ENCODE results near the gene CCNL2. TPM values are rescaled to one million over a fixed set of nuclear protein-coding genes. Genes with fewer than 3 reads are reported as not detected.

Gene CCNL2
- total RNA-seq, 1 donor from 2014 or later: 386 TPM

DNA sequence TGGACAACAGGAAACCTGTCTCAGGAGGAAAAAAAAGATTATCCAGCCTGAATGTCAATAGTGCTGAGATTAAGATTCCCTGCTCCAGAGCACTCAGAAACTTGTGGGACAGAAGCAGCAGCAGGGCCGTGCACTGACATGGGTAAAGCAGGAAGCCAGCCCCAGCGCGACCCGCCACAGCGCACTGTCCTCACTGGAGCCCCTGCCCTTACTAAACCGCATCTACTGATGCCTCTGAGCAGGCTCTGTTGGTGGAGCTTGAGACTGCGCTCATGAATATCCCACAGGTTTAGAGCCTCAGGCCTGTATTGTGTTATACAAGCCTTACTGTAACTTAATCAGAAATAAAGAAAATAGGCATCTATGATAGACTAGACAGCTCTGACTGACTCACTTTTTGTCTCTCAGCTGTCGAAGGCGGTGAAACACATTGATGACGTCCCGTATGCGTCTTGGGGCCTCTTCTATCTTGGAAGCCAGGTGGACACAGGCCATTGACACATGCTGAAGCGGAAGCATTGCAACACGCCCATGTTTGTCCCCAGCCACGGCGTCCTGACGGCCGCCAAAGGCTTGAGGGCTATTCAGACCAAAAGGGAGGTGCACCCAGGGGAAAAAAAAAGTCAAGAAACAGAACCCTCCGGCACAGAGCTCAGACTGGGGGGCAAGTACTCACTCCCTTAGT is 1.2 kb downstream of the CCNL2 start:
- Mint-ChIP-seq H3K4me3 (ENCODE audit: low read depth) (peak overlapping the region; percentile 89), H3K4me1 (ENCODE audit: low read depth) (peaks cover 16% of the 10 kb centered on the region), H3K36me3 (ENCODE audit: insufficient read depth) (peaks cover 23% of the 10 kb centered on the region), H3K9me3 (ENCODE audit: low read depth) (no peaks in the 10 kb centered on the region), H3K27ac (peak overlapping the region; percentile 89), H3K27me3 (no peaks in the 10 kb centered on the region)
- DNase-seq (ENCODE audit: low spot score, unreplicated experiment): no peak
- TF ChIP-seq, protein P1, sequence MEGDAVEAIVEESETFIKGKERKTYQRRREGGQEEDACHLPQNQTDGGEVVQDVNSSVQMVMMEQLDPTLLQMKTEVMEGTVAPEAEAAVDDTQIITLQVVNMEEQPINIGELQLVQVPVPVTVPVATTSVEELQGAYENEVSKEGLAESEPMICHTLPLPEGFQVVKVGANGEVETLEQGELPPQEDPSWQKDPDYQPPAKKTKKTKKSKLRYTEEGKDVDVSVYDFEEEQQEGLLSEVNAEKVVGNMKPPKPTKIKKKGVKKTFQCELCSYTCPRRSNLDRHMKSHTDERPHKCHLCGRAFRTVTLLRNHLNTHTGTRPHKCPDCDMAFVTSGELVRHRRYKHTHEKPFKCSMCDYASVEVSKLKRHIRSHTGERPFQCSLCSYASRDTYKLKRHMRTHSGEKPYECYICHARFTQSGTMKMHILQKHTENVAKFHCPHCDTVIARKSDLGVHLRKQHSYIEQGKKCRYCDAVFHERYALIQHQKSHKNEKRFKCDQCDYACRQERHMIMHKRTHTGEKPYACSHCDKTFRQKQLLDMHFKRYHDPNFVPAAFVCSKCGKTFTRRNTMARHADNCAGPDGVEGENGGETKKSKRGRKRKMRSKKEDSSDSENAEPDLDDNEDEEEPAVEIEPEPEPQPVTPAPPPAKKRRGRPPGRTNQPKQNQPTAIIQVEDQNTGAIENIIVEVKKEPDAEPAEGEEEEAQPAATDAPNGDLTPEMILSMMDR (IDR thresholded peaks at IDR 0.05; ENCODE audit: unreplicated experiment): no peak

DNA sequence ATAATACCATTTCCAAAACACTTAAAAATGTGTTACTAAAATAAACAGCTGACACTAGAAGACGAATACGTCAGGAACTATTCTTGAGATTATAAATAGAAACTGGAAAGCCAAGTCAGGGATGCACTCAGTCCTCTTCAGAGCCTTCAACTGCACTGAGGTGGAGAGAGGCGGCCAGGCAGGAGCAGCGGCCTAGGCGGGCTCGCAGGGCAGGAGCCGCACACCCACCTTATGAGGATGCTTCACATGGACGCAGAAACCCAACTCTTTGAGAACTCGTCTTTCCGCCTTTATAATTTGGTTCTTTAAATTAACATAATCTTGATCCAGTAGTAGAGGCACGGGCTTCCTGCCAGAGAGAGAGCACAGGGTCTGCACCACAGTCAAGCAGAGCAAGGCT is 4.0 kb downstream of the CCNL2 start:
- no peak overlapping the region for H3K27ac Mint-ChIP-seq
- H3K4me1 Mint-ChIP-seq (ENCODE audit: low read depth): peaks cover 11% of the 10 kb centered on the region
- H3K27me3 Mint-ChIP-seq: no peaks in the 10 kb centered on the region
- H3K4me3 Mint-ChIP-seq (ENCODE audit: low read depth): no peak overlapping the region
- TF ChIP-seq, protein P1 (IDR thresholded peaks at IDR 0.05; ENCODE audit: unreplicated experiment): no peak
- H3K36me3 Mint-ChIP-seq (ENCODE audit: insufficient read depth): peaks cover 31% of the 10 kb centered on the region
- DNase-seq (ENCODE audit: low spot score, unreplicated experiment): no peak
- no peaks in the 10 kb centered on the region for H3K9me3 Mint-ChIP-seq (ENCODE audit: low read depth)

DNA sequence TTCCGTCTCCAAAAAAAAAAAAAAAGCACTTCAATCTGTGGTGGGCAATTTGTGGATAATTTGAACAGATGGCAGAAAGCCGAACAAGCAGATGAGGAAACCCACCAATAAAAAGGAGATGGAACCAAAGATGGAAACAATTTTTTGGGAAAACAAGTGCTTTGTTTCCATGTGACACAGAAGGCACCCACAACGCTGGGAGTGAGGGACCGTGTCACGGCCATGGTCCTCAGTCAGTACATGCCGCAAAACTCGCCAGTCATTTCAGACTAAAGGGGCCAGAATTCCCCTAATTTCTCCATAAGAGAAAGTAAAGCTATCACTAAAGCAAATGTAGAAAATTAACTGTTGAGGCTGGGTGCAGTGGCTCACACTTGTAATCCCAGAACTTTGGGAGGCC is 5.0 kb downstream of the CCNL2 start:
- peaks cover 36% of the 10 kb centered on the region for H3K36me3 Mint-ChIP-seq (ENCODE audit: insufficient read depth)
- H3K27ac Mint-ChIP-seq: no peak overlapping the region
- no peak overlapping the region for H3K4me3 Mint-ChIP-seq (ENCODE audit: low read depth)
- TF ChIP-seq, protein P1 (IDR thresholded peaks at IDR 0.05; ENCODE audit: unreplicated experiment): no peak
- H3K27me3 Mint-ChIP-seq: no peaks in the 10 kb centered on the region
- H3K9me3 Mint-ChIP-seq (ENCODE audit: low read depth): no peaks in the 10 kb centered on the region
- H3K4me1 Mint-ChIP-seq (ENCODE audit: low read depth): peaks cover 6% of the 10 kb centered on the region
- DNase-seq (ENCODE audit: low spot score, unreplicated experiment): no peak

DNA sequence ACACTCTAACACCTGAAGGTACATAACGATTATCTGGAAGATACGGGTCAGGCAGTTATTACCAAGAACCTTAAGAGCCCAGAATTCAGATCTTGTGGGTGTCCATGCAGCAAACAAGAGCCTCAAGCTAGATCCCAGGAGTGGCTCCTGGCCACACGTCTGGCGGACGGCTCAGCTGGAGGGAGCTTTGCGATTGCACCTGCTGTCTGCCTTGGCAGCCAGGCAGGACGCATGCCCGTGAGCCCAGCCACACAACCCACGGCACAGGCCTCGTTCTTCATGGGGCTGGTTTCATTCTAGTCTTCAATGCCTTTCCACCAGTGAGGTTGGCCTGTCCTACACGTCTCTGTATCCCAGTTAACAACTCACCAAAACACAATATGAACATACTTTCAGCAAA is 5.7 kb downstream of the CCNL2 start:
- no peaks in the 10 kb centered on the region for H3K27me3 Mint-ChIP-seq
- no peak for DNase-seq (ENCODE audit: low spot score, unreplicated experiment)
- peaks cover 6% of the 10 kb centered on the region for H3K4me1 Mint-ChIP-seq (ENCODE audit: low read depth)
- no peak overlapping the region for H3K27ac Mint-ChIP-seq
- TF ChIP-seq, protein P1 (IDR thresholded peaks at IDR 0.05; ENCODE audit: unreplicated experiment): no peak
- H3K9me3 Mint-ChIP-seq (ENCODE audit: low read depth): no peaks in the 10 kb centered on the region
- peaks cover 36% of the 10 kb centered on the region for H3K36me3 Mint-ChIP-seq (ENCODE audit: insufficient read depth)
- no peak overlapping the region for H3K4me3 Mint-ChIP-seq (ENCODE audit: low read depth)

DNA sequence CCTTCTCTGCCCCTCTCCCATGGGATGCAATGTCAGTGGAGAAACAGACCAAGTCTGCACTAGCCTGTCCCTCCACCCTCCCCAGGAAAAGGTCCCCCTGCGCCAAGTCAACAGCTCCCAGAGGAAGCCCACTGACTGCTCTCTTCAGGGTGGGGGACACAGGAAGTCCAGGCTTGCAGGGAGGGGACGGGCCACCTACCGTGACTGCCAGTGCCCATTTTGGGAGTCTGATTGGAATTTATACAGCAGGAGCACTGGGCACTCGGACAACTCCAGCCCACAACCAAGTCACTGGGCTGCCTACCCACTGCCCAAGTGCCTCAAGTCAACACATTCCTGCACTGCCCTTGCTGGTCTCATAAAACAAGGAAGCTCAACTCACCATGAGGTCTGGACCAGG is 6.1 kb downstream of the CCNL2 start:
- TF ChIP-seq, protein P1 (IDR thresholded peaks at IDR 0.05; ENCODE audit: unreplicated experiment): no peak
- H3K36me3 Mint-ChIP-seq (ENCODE audit: insufficient read depth): peaks cover 36% of the 10 kb centered on the region
- no peak overlapping the region for H3K27ac Mint-ChIP-seq
- no peaks in the 10 kb centered on the region for H3K27me3 Mint-ChIP-seq
- H3K4me3 Mint-ChIP-seq (ENCODE audit: low read depth): no peak overlapping the region
- H3K9me3 Mint-ChIP-seq (ENCODE audit: low read depth): no peaks in the 10 kb centered on the region
- peaks cover 2% of the 10 kb centered on the region for H3K4me1 Mint-ChIP-seq (ENCODE audit: low read depth)
- DNase-seq (ENCODE audit: low spot score, unreplicated experiment): no peak

All from progenitor cell of endocrine pancreas (in vitro differentiated cells).